Measurements from ENCODE around the gene ASXL2.
"Not testable (repeated sequence)": the region's sequence is repeated elsewhere in the genome, so short reads cannot be mapped to it uniquely, and the experiment has no call there.

The ASXL2 gene

GRCh38 chr2:25728559-25728958 lies 149.7 kb downstream of the ASXL2 start:
- DNase-seq: no peak

DNA sequence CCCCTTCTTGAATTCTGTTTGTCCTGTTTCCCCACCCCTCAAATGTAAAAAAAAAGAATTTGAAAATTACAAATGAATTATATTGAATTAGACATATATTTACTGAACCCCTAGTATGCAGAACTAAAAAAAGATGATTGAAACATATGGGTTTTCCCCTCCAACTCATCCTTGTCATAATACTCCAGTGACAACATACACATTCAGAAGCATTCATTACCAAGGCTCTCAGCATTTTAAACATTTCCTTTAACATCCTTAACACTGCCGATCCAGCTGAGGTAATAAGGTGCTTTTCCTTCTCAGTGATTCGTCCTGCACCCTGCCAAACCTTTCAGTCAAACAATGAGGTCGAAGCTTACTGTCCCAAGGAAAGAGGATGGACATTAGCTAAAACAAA lies 151.8 kb downstream of the ASXL2 start:
- no peak for DNase-seq

GRCh38 chr2:25725877-25726276 lies 152.4 kb downstream of the ASXL2 start:
- DNase-seq: no peak

DNA sequence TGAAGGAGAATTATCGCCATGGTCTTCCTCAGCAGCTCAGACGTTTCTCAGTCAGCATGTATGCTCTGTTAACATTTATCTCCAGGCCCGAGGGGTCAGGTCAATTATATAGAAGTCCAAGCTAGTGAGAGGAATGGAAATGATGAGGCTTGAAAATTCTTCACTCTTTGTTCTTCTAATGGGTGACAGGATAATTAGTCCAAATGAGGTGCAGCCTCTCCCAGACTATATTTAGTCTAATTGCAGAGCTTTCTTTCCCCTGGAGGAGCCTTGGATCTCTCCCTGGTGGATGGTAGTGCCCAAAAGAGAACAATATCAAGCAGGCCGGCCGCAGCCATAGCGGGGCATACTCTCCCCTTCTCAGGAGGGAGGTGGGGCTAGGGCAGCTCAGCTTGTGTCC lies 153.5 kb downstream of the ASXL2 start:
- no peak for DNase-seq

- DNase-seq: no peak
Measured at GRCh38 chr2:25722224-25722623, 156.1 kb downstream of the ASXL2 start.

GRCh38 chr2:25720575-25720974 lies 157.7 kb downstream of the ASXL2 start:
- no peak for DNase-seq

DNA sequence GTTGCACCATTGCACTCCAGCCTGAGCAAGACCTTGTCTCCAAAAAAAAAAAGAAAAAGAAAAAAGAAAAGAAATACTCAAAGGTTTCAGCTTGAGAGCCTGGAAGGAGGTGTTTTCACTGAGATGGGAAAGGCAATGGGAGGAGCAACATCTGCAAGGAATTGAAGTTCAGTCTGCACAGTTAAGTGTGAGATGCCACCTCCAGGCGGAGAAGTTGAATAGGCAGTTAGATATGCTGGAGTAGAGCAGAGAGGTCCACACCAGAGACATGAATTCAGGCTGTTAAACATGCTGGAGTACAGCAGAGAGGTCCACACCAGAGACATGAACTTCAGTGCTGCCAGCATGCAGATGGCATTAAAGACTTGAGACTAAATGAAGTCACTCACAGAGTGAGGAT lies 163.5 kb downstream of the ASXL2 start:
- no peak for DNase-seq

GRCh38 chr2:25712455-25712854 lies 165.8 kb downstream of the ASXL2 start:
- no peak for DNase-seq

DNA sequence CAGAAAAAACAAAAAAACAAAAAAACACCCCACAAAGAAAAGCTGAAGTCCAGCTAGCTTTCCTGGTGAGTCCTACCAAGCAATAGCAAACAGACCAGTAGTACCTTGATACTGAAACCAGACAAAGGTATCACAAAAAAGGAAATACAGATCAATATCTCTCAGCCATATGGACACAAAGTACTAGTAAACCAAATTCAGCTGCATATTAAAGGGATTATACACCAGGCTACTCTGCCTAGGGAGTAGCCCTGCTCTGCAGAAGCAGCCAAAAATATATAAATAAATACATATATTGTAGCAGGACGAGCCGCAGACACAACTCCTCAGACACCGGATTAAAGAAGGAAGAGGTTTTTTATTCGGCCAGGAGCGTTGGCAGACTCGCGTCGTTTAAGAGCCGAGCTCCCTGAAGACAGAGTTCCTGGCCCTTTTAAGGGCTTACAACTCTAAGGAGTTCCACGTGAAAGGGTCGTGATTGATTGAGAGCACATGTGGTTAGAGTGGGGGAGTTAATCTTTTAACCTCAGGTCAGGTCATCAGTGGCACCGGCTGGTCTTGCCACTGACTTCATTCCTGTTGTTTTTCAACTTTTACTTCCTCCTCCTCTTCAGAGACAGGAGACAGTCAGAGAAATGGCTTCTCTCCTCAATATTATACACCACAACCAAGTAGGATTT lies 166.5 kb downstream of the ASXL2 start:
- no peak for DNase-seq

GRCh38 chr2:25710750-25711149 lies 167.5 kb downstream of the ASXL2 start:
- no peak for DNase-seq

DNA sequence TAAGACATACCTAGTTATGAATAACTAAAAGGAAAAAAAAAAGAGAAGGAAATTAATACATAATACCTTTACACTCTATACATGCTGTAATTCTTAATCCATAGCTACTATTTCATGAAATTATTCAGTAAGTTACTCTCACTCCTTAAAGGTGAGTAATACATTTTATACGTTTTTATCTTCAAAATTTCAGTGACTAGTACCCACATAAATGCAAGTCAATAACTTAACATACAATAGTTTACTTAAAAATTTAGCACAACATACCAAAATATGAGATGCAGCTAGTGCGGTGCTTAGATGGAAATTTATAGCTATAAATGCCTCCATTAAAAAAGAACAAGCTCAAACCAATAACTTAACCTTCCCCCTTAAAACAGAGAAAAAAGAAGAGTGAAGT lies 168.9 kb downstream of the ASXL2 start:
- DNase-seq: no peak

DNA sequence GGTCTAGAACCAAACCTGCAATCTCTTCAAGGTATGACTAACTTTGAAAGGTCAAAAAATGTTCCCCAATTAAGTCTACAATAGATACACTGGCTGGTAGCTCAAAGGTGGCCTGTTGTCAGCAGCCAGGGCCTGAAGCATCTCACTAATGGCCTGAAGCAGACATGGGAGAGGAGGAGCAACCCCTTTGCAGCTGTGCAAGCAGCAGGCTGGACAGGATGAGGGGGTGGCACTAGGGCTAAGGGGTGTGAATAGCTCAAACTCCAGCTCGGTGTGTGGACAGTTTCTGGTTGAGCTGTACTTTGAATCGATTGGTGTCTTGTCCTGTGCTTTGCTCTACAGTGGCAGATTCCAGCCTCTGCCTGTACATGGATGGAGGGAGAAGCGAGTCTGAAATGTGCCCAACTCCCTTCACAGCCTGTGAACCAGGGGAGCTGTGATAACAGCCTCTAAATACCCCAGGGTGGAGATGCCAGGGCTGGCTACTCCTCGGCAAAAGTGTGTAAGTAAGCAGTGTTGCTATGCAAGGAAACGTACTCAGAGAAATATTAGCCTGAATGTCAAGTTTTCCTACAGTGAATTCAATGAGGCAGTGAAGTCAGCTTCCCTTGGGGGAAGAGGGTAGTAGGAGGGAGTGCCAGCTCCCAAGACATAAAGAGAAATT lies 170.2 kb downstream of the ASXL2 start:
- DNase-seq: no peak

DNA sequence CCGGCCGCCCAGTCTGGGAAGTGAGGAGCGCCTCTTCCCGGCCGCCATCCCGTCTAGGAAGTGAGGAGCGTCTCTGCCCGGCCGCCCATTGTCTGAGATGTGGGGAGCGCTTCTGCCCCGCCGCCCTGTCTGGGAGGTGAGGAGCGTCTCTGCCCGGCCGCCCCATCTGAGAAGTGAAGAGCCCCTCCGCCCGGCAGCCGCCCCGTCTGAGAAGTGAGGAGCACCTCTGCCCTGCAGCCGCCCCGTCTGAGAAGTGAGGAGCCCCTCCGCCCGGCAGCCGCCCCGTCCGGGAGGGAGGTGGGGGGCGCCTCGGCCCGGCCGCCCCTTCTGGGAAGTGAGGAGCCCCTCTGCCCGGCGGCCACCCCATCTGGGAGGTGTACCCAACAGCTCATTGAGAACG lies 172.7 kb downstream of the ASXL2 start:
- DNase-seq: not testable (repeated sequence)

GRCh38 chr2:25701801-25702200 lies 176.5 kb downstream of the ASXL2 start:
- DNase-seq: no peak

DNA sequence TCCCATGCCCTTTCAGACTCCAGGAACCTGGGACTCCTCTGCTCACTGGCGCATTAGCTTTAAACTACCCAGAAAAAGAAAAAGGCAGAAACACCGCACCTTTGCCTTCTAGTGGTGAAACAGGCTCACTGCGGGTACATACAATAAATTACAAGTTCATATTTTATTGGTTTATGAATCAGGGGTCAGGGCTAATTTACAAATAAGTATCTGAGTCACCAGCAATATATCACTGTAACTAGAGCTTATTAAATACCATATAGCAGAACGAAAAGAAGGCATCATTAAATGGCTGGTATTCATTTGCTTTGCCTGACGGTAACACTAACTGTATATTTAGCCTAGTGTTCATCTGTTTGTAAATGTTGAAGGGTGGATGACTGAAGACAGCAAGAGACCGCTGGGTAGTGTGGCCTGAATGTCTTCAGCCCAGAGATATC lies 178.0 kb downstream of the ASXL2 start:
- no peak for DNase-seq

- DNase-seq: no peak
Measured at GRCh38 chr2:25699216-25699615, 179.1 kb downstream of the ASXL2 start.

GRCh38 chr2:25698752-25699151 lies 179.5 kb downstream of the ASXL2 start:
- no peak for DNase-seq

GRCh38 chr2:25697559-25698341 lies 180.5 kb downstream of the ASXL2 start:
- no peak for DNase-seq

- DNase-seq: no peak
Measured at GRCh38 chr2:25692737-25693445, 185.4 kb downstream of the ASXL2 start.

DNA sequence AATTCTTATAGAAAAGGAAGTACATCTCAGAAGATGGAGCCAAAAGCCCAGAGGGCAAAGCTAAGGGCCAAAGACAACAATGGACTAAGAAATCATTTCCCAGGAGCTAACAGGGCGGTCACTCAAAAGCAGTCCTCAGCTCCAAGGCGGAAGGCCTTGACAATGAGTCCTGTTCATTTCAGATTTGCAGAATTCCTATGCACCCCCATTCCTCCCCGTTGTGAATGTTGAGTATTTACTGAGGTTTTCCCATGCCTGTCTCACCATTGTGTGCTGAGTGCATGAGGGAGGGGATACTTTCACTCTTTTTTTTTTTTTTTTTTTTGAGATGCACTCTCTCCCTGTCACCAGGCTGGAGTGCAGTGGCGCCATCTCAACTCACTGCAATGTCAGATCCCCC lies 186.1 kb downstream of the ASXL2 start:
- no peak for DNase-seq

GRCh38 chr2:25690058-25690457 lies 188.2 kb downstream of the ASXL2 start:
- no peak for DNase-seq

DNA sequence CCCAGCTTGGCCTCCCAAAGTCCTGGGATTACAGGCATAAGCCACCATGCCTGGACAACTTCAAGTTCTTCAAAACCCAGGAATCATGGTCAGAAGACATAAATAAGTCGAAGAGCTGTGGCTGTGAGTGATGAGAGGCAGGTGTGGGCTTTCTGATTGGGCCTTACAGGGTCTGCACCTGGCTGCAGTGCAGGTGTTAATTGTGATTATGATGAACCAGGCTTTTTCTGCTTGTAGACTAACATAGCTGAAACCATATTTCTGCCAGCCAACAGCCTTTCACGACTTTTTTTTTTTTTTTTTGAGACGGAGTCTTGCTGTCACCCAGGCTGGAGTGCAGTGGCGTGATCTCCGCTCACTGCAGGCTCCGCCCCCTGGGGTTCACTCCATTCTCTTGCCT lies 190.1 kb downstream of the ASXL2 start:
- no peak for DNase-seq

- DNase-seq: no peak
Measured at GRCh38 chr2:25685741-25686140, 192.5 kb downstream of the ASXL2 start.

Measured in GOT3 (cell line).